HG03175 (cell line): ENCODE measurements around the gene FXYD2.

ENCODE experiments used
- ATAC-seq: cut with Tn5 transposase; IDR thresholded peaks from one replicate; pipeline ENCODE4 v1.9.1; 2021; ENCODE audit warnings: mild to moderate bottlenecking, moderate library complexity; ENCODE audit not compliant: unreplicated experiment

The FXYD2 gene

DNA sequence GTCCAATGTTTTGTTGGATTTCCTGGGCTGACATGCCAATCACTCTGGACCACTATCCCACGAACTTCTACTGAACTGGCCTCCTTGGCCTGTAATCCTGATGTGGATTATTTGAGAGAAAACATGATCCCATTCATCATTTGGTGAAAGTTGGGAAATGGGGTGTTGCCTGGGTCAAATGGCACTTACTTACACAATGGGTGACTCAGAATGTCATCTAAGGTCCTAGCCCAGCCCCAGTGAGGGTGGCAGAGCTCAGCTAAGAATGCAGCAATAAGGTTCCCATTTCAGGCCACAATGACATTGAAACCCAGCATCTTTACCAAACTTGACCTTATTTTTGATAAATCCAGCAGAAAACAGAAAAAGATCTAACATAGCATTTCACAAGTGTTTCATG, 19.5 kb downstream of the FXYD2 start:
- no peak for ATAC-seq

GRCh38 chr11:117803896-117804295, 20.6 kb downstream of the FXYD2 start:
- ATAC-seq, result no peak

- no peak for ATAC-seq
Measured at GRCh38 chr11:117799634-117800033, 24.9 kb downstream of the FXYD2 start.

DNA sequence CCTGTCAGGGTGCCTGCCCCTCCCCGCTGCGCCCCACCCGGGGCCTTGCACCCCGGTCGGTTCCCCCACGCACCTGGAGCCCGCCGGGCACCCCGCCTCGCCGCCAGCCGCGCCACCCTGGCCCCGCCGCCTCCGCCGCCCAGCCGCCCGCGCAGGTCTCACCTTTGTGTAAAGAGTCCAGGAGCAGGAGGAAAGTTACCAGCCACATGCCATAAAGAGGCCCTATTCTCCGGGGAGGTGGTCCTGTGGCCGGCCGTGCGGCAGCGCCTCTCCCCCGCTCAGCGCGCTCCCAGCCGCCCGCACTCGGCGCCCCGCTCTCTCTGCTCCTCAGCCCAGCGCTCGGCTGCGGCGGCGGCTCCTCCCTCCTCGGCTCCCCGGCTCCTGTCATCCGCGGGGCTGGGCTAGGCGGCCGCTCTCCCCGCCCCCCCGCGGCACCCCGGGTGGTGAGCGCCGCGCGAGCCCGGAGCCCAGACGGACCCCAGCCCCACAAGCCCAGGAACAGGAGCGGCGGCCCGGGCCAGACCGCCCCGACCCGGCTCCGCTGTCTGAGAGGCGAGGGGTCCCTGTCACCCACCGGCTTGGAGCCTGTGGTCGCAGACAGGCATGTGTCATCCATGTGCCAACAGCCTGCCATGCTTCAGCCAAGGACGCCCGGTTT, 27.5 kb downstream of the FXYD2 start, which contains the start of gene DSCAML1:
Gene DSCAML1, minus strand, starts transcription at position 345 of the 658 bp plus-strand sequence. Its CDS starts 137 bp downstream, at position 208.
- ATAC-seq, result no peak

GRCh38 chr11:117796456-117796871, 28.1 kb downstream of the FXYD2 start:
- no peak for ATAC-seq

DNA sequence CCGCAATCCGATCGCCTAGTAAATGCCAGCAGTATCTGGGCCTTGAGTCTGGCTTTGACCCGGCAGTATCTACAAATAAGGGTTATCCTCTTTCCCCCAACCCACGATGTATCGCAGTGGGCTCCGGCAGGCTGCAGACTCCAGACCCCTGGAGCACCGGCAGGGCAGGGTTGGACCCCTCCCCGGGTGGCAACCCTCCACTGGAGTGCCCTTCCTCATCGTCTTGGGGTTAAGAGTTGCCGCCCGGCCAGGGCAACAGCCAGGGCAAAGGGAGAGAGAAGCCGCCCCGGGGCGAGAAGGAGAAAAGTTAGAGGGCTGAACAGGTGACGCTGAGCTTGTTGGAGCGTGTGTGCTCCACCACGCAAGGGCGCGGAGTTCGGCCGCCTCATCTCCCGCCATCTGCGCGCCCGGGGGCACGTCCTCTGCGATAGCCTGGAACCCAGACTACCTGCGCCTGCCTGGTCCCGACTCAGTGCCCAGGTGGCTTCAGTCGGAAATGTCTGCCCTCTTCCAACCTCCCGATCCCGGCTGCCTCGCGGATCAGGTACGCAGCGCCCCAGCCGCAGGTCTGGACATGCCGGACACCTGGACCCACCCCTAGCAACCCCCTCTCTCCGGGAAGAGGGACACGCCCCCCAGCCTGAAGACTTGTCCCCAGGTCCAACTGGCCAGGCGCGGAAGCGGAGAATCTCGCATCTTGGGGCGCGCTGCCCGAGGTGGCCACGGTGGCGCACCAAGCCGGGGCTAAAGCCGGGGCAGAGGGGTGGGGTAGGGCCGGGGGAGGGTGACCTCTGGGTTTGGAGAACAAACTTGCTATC, 28.7 kb downstream of the FXYD2 start:
- no peak for ATAC-seq

DNA sequence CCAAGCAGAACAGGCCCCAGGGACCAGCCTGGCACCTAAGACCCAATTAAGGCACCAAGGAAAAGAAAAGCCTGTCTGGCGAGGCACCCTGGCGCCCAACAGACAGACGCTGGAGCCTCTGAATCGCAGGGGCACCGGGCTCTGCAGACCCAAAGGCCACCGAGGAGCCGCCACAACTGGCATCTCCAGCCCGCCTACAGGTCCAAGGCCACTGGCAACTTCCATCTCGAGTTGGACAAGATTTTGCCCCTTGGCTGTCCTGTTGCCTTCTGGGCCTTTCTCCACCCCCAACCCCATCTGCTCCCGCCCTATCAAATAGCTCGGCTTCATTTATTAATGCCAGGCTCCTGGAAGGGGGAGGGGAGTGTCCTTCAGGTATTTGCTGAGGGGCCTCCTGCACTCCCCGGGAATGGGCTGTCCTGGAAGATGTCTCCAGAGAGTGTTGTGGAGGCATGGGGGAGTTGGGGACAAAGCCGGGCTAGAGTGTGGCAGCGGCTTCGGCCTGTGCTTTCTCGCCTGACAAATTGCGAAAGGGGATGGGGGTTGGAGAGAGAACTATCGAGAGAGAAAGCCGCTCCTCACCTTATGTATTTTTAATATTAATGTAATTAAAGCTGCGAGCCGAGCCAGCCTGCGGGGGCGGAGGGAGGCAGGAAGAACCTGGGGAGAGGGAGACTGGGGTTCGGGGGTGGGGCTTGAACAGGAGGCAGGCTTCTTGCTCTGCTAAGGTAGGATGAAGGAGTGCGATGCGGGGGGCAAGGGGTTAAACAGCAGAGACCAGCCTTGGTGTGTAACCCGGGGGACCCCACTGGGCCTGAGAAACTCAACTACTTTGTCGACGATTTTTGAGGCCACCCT, 29.5 kb downstream of the FXYD2 start:
- no peak for ATAC-seq

DNA sequence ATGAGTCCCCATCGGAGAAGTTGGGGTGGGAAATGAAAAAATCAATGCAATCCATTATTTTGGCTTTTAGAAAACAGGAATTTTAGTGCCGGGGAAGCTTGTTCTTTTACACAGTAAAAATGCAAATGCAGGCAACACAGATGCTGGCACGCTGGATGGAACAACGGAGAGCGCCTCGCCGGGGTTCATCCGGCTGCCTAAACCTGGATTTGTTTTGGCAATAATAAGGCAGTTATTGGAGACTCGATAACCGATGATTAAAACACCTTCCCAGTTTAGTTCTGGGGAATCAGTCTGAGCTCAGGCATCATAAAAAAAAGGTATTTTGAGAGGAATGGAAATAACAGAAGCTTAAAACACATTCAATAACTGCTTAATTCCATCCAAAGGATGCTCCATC, 30.4 kb downstream of the FXYD2 start:
- no peak for ATAC-seq

DNA sequence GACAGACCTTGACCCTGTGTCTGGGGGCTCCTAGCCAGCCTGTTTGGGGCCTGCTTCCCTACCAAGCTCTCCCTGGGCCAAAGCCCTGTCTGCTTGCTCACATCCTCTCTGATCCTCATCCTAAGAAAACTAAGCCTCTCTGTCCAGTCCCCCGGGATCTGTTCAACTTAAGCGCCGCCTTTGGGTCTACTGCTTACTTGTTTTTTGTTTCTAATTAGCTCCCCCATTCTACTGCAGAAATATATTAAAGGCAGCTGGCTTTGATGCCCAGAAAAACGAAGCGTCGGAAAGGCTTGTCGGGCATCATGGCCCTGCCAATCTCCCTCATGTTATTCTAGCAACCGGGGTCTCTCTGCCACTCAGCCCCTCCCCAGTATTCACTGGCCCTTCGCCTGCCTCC, 31.0 kb downstream of the FXYD2 start:
- ATAC-seq, result no peak

DNA sequence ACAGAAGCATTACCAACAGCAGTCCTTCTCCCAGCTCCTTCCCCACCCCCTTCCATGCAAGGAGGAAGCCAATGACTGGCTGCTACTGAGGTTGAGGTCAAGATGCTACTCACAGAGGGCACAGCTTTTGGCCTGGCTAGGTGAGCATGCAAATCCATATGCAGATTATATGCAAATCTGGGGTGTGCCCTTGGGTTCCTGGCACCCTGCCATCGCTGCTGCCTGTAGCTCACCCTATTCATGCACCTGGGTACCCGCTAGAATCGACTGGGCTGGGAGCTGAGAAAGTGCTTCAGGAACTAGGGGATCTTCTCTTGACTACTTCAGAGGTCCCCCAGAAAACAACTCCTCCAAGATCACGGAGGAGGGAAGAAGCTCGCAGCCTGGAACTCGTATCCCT, 31.6 kb downstream of the FXYD2 start:
- no peak for ATAC-seq

DNA sequence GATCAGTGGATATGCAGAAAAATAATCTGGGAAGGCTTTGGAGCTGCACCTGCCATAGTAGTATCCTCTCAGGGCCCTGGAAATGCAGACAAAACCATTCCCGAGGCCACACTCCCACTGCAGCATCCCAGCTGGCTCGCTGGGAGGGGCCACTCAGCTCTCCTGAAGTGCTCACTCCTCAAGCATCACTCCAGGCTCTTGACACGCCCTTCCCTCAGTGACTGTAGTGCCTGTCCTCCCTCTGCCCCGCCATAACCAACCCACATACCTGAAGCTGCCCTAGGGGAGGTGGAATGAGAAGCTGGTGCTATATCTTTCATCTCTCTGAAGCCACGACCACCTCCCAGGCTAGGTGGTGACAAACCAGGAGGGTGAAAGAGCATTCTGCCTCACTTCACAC, 32.3 kb downstream of the FXYD2 start:
- ATAC-seq, result no peak

GRCh38 chr11:117790279-117790678, 34.3 kb downstream of the FXYD2 start:
- no peak for ATAC-seq

- no peak for ATAC-seq
Measured at GRCh38 chr11:117789241-117789640, 35.3 kb downstream of the FXYD2 start.

- ATAC-seq, result no peak
Measured at GRCh38 chr11:117786135-117786870, 38.2 kb downstream of the FXYD2 start.

- ATAC-seq, result no peak
Measured at GRCh38 chr11:117782101-117782500, 42.4 kb downstream of the FXYD2 start.

- no peak for ATAC-seq
Measured at GRCh38 chr11:117781627-117782026, 42.9 kb downstream of the FXYD2 start.

GRCh38 chr11:117780456-117780855, 44.1 kb downstream of the FXYD2 start:
- ATAC-seq, result no peak

- ATAC-seq, result no peak
Measured at GRCh38 chr11:117774553-117774952, 50.0 kb downstream of the FXYD2 start.

DNA sequence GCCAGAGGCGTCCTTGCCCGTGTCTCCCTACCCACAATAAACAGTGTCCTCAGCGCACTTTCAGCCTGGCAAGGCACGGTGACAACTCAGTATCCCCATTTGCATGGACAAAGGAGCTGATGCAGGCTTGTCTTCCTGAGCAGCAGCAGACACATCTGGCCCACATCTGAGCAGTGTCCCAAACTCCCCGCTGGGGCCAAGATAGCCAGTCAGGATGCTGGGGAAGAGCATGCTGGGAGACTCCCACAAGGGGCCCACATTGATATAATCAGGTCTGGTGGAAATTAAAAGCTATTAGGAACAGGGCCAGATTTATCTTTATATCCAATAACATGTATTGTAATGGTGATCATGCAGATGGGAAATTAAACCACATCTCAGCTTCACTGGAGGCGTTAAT, 52.2 kb downstream of the FXYD2 start:
- ATAC-seq, result no peak

DNA sequence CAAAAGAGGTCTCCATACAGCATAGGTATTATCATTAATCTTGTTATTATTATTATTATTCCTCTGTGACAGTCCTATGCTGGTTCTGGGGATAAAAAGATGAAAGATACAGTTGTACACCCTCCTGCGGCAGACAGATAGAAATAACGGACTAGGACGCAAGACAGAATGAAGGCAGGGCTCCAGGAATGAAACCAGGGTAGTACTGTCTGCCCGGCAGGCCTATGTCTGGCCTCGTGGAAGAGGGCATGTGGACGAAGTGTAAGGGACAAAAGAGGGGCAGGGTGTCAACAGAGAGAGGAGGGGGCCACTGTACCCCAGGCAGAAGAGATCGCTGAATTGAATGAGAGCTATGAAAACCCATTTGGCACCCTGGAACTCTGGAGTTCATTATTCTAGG, 52.7 kb downstream of the FXYD2 start:
- ATAC-seq, result no peak

DNA sequence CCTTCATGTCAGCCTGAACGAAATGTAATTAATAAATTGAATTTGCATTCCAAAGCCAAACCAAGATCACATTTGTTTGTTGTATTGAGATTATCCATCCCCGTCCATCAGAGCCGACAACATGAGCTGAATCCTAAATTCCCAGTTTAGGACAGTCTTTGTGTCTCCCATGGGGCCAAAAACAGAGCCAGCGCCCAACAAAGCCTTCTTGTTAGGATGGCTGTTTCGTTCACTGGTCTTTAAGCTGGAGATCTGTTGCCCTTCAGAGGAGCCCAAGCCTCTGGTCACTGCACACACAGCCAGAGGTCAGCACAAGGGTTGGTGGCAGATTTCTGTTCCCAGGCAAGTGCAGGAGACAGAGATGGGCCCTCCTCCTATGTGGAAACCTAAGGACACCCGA, 53.3 kb downstream of the FXYD2 start:
- no peak for ATAC-seq
